Neural cell (in vitro differentiated cells): ENCODE measurements around the gene EPB42. TPM values are rescaled to one million over a fixed set of nuclear protein-coding genes. Genes with fewer than 3 reads are reported as not detected.

Source experiments
- H2AFZ ChIP-seq: fragments of 200-600, 300-800 bp; sonication (generic), shearing (Covaris generic); 2 replicates; pipeline ENCODE4 v1.6.0; 2014; ENCODE audit warnings: low read depth, mild to moderate bottlenecking, antibody characterized with exemption, low read length, moderate library complexity
- H3F3A ChIP-seq: fragments of 200-600 bp; shearing (Covaris generic); 2 replicates; pipeline ENCODE4 v1.6.1; 2016; ENCODE audit warnings: mild to moderate bottlenecking, moderate library complexity, mixed read lengths, antibody characterized with exemption, low read length; ENCODE audit not compliant: insufficient read depth, poor library complexity, severe bottlenecking
- H3K27ac ChIP-seq: fragments of 200-600, 300-800 bp; sonication (generic), shearing (Covaris generic); 2 replicates; pipeline ENCODE4 v1.5.1; 2014; ENCODE audit warnings: mild to moderate bottlenecking, low read length, moderate library complexity
- H3K27me3 ChIP-seq: fragments of 300-800, 200-600 bp; sonication (generic), shearing (Covaris generic); 2 replicates; pipeline ENCODE4 v1.6.0; 2014; ENCODE audit warnings: mild to moderate bottlenecking, low read depth, low read length, moderate library complexity; ENCODE audit not compliant: insufficient read depth
- H3K36me3 ChIP-seq: fragments of 300-800, 200-600 bp; sonication (generic), shearing (Covaris generic); 2 replicates; pipeline ENCODE4 v1.5.1; 2014; ENCODE audit warnings: mild to moderate bottlenecking, antibody characterized with exemption, low read length, moderate library complexity; ENCODE audit not compliant: insufficient read depth
- H3K4me2 ChIP-seq: fragments of 300-800, 200-600 bp; sonication (generic), shearing (Covaris generic); 2 replicates; pipeline ENCODE4 v1.6.0; 2014; ENCODE audit warnings: mild to moderate bottlenecking, low read length
- H3K4me3 ChIP-seq: fragments of 300-800, 200-600 bp; sonication (generic), shearing (Covaris generic); 2 replicates; pipeline ENCODE4 v1.5.1; 2014; ENCODE audit warnings: mild to moderate bottlenecking, low read length, moderate library complexity
- H3K79me2 ChIP-seq: fragments of 200-600 bp; shearing (Covaris generic); replicated peaks from 2 replicates; pipeline ENCODE4 v1.6.0; 2014; ENCODE audit warnings: mild to moderate bottlenecking, low read length, moderate library complexity; ENCODE audit not compliant: insufficient read depth
- H3K9ac ChIP-seq: fragments of 300-800, 200-600 bp; sonication (generic), shearing (Covaris generic); 2 replicates; pipeline ENCODE4 v1.6.1; 2016; ENCODE audit warnings: mild to moderate bottlenecking, low read length, mixed read lengths
- H3K9me2 ChIP-seq: fragments of 200-600 bp; shearing (Covaris generic); 2 replicates; pipeline ENCODE4 v1.6.1; 2016; ENCODE audit warnings: mild to moderate bottlenecking, low read length, mixed read lengths; ENCODE audit not compliant: insufficient read depth
- H3K9me3 ChIP-seq: fragments of 200-600, 300-800 bp; sonication (generic), shearing (Covaris generic); 2 replicates; pipeline ENCODE4 v1.6.1; 2016; ENCODE audit warnings: mild to moderate bottlenecking, mixed run types, low read length, moderate library complexity, mixed read lengths
- H4K20me1 ChIP-seq: fragments of 200-600 bp; shearing (Covaris generic); 2 replicates; pipeline ENCODE4 v1.6.1; 2016; ENCODE audit warnings: mild to moderate bottlenecking, mixed run types; ENCODE audit not compliant: insufficient read depth
- EP300 ChIP-seq: fragments of 450-650 bp; conservative IDR thresholded peaks from 2 replicates; pipeline ENCODE4 v1.6.1; 2014; ENCODE audit warnings: antibody characterized with exemption, mild to moderate bottlenecking, moderate library complexity; ENCODE audit not compliant: poor library complexity, severe bottlenecking
- EZH2 ChIP-seq: fragments of 200-600, 300-800 bp; shearing (Covaris generic), sonication (generic); IDR thresholded peaks from 2 replicates; pipeline ENCODE4 v1.6.1; 2014; ENCODE audit warnings: antibody characterized with exemption, low read length, borderline replicate concordance, mild to moderate bottlenecking; ENCODE audit not compliant: insufficient read depth, poor library complexity, severe bottlenecking
- MXI1 ChIP-seq: fragments of 450-650 bp; conservative IDR thresholded peaks from 2 replicates; pipeline ENCODE4 v1.6.1; 2014; ENCODE audit warnings: antibody characterized with exemption, mild to moderate bottlenecking; ENCODE audit not compliant: poor library complexity, severe bottlenecking
- POLR2AphosphoS5 ChIP-seq: IDR thresholded peaks from 2 replicates; pipeline ENCODE4 v1.6.1; 2012
- RAD21 ChIP-seq: fragments of 450-650 bp; conservative IDR thresholded peaks from 2 replicates; pipeline ENCODE4 v1.6.1; 2014; ENCODE audit warnings: antibody characterized with exemption, mild to moderate bottlenecking, moderate library complexity
- SMC3 ChIP-seq: fragments of 450-650 bp; conservative IDR thresholded peaks from 2 replicates; pipeline ENCODE4 v1.6.1; 2014; ENCODE audit warnings: antibody characterized with exemption, mild to moderate bottlenecking, moderate library complexity; ENCODE audit not compliant: poor library complexity
- TAF1 ChIP-seq: IDR thresholded peaks from 2 replicates; pipeline ENCODE4 v1.6.1; 2012; ENCODE audit warnings: low read depth
- polyA plus RNA-seq: library from polyadenylated mRNA; depleted of rRNA; stranded (reverse); fragments of >200 nt; gene quantifications from 2 replicates; pipeline ENCODE4 v1.2.3, GENCODE V29; 2014
- TF ChIP-seq, protein P1 (sequence below): IDR thresholded peaks from 2 replicates; pipeline ENCODE4 v1.6.1; 2012; ENCODE audit warnings: borderline replicate concordance
- TF ChIP-seq, protein P2 (sequence below): fragments of 450-650 bp; IDR thresholded peaks from 2 replicates; pipeline ENCODE4 v1.5.1; 2014; ENCODE audit warnings: antibody characterized with exemption, mild to moderate bottlenecking, moderate library complexity; ENCODE audit not compliant: poor library complexity, severe bottlenecking

EPB42 gene
- polyA plus RNA-seq, 1 donor from 2014 or later: not detected

DNA sequence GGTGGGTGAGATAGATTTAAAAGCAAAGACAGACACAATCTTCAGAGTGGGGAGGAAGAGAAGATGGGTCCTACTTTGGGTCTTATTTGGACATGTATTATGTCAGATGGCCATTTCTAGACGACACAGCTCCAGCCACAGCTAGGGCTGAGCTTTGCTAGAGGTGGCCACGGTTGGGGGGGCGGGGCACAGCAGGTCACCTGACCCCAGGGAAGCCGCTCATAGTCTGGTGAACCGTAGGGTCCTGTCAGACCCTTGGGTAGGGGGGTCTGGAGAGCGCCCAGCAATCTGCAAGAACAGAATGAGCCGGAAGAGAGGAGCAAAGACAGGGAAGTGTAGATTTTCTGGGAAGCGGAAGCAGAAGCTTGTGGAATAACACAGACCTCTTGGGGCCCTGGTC is 6.6 kb downstream of the EPB42 start:
- Histone ChIP-seq H3K27ac (no peak overlapping the region), H4K20me1 (no peaks in the 10 kb centered on the region), H3F3A (no peaks in the 10 kb centered on the region), H3K9ac (no peak overlapping the region), H2AFZ (no peak overlapping the region), H3K9me3 (no peaks in the 10 kb centered on the region), H3K36me3 (no peaks in the 10 kb centered on the region), H3K4me2 (no peak overlapping the region), H3K27me3 (no peaks in the 10 kb centered on the region), H3K79me2 (no peaks in the 10 kb centered on the region), H3K9me2 (no peaks in the 10 kb centered on the region), H3K4me3 (no peak overlapping the region)
- TF ChIP-seq, protein P1, sequence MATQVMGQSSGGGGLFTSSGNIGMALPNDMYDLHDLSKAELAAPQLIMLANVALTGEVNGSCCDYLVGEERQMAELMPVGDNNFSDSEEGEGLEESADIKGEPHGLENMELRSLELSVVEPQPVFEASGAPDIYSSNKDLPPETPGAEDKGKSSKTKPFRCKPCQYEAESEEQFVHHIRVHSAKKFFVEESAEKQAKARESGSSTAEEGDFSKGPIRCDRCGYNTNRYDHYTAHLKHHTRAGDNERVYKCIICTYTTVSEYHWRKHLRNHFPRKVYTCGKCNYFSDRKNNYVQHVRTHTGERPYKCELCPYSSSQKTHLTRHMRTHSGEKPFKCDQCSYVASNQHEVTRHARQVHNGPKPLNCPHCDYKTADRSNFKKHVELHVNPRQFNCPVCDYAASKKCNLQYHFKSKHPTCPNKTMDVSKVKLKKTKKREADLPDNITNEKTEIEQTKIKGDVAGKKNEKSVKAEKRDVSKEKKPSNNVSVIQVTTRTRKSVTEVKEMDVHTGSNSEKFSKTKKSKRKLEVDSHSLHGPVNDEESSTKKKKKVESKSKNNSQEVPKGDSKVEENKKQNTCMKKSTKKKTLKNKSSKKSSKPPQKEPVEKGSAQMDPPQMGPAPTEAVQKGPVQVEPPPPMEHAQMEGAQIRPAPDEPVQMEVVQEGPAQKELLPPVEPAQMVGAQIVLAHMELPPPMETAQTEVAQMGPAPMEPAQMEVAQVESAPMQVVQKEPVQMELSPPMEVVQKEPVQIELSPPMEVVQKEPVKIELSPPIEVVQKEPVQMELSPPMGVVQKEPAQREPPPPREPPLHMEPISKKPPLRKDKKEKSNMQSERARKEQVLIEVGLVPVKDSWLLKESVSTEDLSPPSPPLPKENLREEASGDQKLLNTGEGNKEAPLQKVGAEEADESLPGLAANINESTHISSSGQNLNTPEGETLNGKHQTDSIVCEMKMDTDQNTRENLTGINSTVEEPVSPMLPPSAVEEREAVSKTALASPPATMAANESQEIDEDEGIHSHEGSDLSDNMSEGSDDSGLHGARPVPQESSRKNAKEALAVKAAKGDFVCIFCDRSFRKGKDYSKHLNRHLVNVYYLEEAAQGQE: no peak
- TF ChIP-seq POLR2AphosphoS5 (no peak), TAF1 (no peak), EZH2 (no peak), EP300 (no peak), SMC3 (no peak), MXI1 (no peak), RAD21 (no peak)
- TF ChIP-seq, protein P2, sequence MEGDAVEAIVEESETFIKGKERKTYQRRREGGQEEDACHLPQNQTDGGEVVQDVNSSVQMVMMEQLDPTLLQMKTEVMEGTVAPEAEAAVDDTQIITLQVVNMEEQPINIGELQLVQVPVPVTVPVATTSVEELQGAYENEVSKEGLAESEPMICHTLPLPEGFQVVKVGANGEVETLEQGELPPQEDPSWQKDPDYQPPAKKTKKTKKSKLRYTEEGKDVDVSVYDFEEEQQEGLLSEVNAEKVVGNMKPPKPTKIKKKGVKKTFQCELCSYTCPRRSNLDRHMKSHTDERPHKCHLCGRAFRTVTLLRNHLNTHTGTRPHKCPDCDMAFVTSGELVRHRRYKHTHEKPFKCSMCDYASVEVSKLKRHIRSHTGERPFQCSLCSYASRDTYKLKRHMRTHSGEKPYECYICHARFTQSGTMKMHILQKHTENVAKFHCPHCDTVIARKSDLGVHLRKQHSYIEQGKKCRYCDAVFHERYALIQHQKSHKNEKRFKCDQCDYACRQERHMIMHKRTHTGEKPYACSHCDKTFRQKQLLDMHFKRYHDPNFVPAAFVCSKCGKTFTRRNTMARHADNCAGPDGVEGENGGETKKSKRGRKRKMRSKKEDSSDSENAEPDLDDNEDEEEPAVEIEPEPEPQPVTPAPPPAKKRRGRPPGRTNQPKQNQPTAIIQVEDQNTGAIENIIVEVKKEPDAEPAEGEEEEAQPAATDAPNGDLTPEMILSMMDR: no peak

DNA sequence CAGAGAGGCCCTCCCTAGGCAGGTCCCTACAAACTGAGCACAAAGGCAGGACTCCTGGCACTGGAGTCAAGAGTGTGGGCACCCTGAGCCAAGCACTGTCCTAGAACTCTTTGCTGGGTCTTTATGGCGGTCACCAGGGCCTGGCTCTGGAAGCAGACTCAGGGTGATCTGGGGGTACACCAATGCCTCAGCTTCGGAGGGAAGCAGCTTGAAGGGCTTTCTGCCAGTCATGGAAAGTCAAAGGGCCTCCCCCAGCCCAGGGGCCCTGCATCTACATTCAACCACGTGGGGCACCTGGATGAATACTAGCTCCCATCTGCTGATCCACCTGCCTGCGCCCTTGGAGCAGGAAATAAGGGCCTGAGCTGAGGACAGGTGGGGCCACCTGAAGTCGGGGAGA is 7.4 kb downstream of the EPB42 start:
- no peak for TF ChIP-seq MXI1
- TF ChIP-seq SMC3: no peak
- TF ChIP-seq POLR2AphosphoS5: no peak
- TF ChIP-seq, protein P1: no peak
- TF ChIP-seq, protein P2: no peak
- TF ChIP-seq RAD21: no peak
- no peak for TF ChIP-seq TAF1
- no peaks in the 10 kb centered on the region for H3K27me3 ChIP-seq
- no peaks in the 10 kb centered on the region for H3K9me3 ChIP-seq
- no peak overlapping the region for H3K27ac ChIP-seq
- no peak overlapping the region for H3K4me3 ChIP-seq
- H3K9me2 ChIP-seq: no peaks in the 10 kb centered on the region
- no peaks in the 10 kb centered on the region for H4K20me1 ChIP-seq
- H2AFZ ChIP-seq: no peak overlapping the region
- H3K79me2 ChIP-seq: no peaks in the 10 kb centered on the region
- no peaks in the 10 kb centered on the region for H3F3A ChIP-seq
- no peak overlapping the region for H3K4me2 ChIP-seq
- no peak overlapping the region for H3K9ac ChIP-seq
- no peaks in the 10 kb centered on the region for H3K36me3 ChIP-seq
